ENCODE results near the gene KHK. TPM values are rescaled to one million over a fixed set of nuclear protein-coding genes. Genes with fewer than 3 reads are reported as not detected.

KHK gene
- total RNA-seq, 2 experiments from 2014 or later, result 6.7 to 9.5 TPM

DNA sequence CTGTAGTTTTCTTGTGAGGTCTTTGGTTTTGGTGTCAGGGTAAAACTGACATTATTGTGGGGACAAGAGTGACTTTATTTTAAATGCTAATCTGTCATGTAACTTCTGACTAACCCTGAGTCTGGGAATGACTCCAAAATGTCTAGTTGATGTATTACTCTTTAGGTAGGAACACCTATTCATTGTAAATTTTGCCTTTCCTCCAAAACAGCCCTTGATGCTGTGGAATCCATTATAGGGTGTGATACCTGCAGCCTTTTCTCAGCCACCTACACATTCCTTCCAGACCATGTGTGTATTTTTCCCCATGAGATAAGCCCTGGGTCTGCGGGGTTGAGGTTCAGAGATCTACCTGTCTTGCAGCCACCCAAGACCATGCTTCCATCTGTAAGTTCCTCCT is 56.7 kb downstream of the KHK start:
- Mint-ChIP-seq H3K36me3 (ENCODE audit: low read depth) (no peaks in the 10 kb centered on the region), H3K27me3 (peaks cover 7% of the 10 kb centered on the region), H3K4me3 (no peak overlapping the region), H3K27ac (no peak overlapping the region), H3K9me3 (peaks cover 5% of the 10 kb centered on the region), H3K4me1 (ENCODE audit: low read depth) (no peaks in the 10 kb centered on the region)
- no peak for DNase-seq
- ChIA-PET CTCF (no interaction called here), POLR2A (interaction anchor here (0.5 to 0.8 kb wide), 2 partner anchors 25 to 434 kb away, joined by 3 read pairs; partner anchors contain the start of gene CGREF1)
- no peak for ATAC-seq
- TF ChIP-seq CTCF (IDR thresholded peaks at IDR 0.05), result no peak
- intact Hi-C loops (cut with micrococcal nuclease), result no loop called here

DNA sequence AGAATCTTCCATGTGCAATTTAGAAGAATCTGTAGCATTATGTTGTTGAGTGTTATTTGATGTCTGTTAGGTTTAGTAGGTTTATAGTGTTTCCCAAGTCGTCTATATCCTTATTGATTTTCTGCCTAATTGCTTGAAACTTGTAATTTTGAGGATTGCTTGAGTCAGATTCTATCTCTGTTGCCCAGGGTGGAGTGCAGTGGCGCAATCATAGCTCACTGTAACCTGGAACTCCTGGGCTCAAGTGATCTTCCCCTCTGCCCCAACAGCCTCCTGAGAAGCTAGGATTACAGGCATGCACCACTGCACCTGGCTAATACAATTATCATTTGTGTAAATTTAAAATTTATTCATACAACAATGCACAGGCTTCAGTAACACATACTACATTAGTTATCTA is 59.1 kb downstream of the KHK start:
- CTCF ChIA-PET, result no interaction called here
- no peak for TF ChIP-seq CTCF (IDR thresholded peaks at IDR 0.05)
- Mint-ChIP-seq H3K27ac (no peak overlapping the region), H3K4me3 (no peak overlapping the region), H3K4me1 (ENCODE audit: low read depth) (no peaks in the 10 kb centered on the region), H3K36me3 (ENCODE audit: low read depth) (no peaks in the 10 kb centered on the region), H3K27me3 (peaks cover 7% of the 10 kb centered on the region), H3K9me3 (peaks cover 5% of the 10 kb centered on the region)
- ATAC-seq (no peak), DNase-seq (no peak)
- intact Hi-C loops (cut with micrococcal nuclease), result no loop called here
- POLR2A ChIA-PET, result interaction anchor here (0.8 kb wide), 1 partner anchor 85 kb away, joined by 3 read pairs; no protein-coding TSS in a partner anchor

DNA sequence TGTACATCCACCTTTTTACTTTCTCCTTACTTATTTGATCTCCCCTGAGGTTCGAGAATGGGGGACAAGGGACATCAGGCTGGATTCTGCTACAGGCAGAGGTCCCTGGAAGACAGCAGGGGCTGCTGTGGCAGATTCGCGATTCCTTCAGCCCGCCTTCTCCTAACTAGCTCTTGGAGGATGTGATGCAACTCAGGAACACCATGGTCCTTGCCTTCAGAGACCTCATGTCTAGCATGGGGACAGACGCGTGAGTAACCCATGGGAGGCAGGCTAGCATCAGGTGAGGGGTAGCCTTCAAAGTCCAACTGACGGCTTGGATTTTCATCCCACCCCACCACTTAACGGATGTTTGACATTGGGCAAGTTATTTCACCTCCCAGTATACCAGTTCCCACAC is 61.4 kb downstream of the KHK start:
- H3K4me3 Mint-ChIP-seq, result no peak overlapping the region
- H3K4me1 Mint-ChIP-seq (ENCODE audit: low read depth), result no peaks in the 10 kb centered on the region
- intact Hi-C loops (cut with micrococcal nuclease), result no loop called here
- H3K9me3 Mint-ChIP-seq, result peaks cover 5% of the 10 kb centered on the region
- TF ChIP-seq CTCF (IDR thresholded peaks at IDR 0.05), result no peak
- ChIA-PET CTCF (interaction anchor here (1.3 kb wide), 1 partner anchor 14 kb away, joined by 3 read pairs; the partner anchor contains the start of gene PREB), POLR2A (interaction anchor here (1.4 kb wide), 1 partner anchor 14 kb away, joined by 3 read pairs; the partner anchor contains the start of gene PREB)
- no peak for ATAC-seq
- no peak overlapping the region for H3K27ac Mint-ChIP-seq
- no peak for DNase-seq
- peaks cover 3% of the 10 kb centered on the region for H3K27me3 Mint-ChIP-seq
- no peaks in the 10 kb centered on the region for H3K36me3 Mint-ChIP-seq (ENCODE audit: low read depth)

DNA sequence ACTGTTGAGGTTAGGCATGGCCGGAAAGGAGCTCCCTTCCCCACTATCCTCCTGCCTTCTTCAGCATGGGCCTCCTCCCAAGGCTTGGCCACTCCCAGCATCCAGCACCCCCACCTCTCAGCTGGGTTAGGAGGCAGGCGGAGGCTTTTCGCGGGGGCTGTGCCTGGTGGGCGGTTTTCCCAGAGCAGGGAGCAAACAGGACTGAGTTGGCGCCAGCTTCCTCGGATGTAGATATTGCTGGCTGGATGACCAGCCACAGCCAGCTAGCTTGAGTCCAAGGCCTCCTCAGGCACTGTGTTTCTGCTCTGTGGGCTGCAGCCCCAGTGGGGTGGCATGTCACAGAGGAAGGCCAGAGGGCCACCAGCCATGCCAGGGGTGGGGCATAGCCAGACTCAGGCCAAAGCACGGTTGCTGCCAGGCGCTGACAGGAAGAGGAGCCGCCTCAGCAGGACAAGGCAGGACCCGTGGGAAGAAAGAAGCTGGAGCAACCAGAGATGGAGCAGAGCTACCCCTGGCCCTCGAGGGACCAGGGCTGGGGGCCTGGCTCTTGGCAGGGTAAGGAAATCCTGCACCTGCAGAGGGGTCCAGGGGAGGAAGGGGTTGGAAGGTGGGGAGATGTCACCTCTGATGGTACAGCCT is 62.3 kb downstream of the KHK start, which contains the start of gene TCF23:
TCF23 (plus strand) TSS at position 204 of the 639 bp plus-strand sequence; CDS start at position 334, 130 bp downstream.
- POLR2A ChIA-PET, result interaction anchor here (1.2 to 1.4 kb wide), 2 partner anchors 15 to 64 kb away, joined by 3 read pairs; partner anchors contain the start of gene PREB
- CTCF ChIA-PET, result interaction anchor here (1.3 kb wide), 1 partner anchor 15 kb away, joined by 3 read pairs; the partner anchor contains the start of gene PREB
- Mint-ChIP-seq H3K36me3 (ENCODE audit: low read depth) (no peaks in the 10 kb centered on the region), H3K9me3 (no peaks in the 10 kb centered on the region), H3K4me3 (no peak within 1 kb of the TSS), H3K4me1 (ENCODE audit: low read depth) (no peaks in the 10 kb centered on the region), H3K27me3 (no peaks in the 10 kb centered on the region), H3K27ac (no peak within 1 kb of the TSS)
- DNase-seq, result no peak
- no peak for ATAC-seq
- intact Hi-C loops (cut with micrococcal nuclease), result no loop called here
- no peak for TF ChIP-seq CTCF (IDR thresholded peaks at IDR 0.05)

Measured in activated CD8-positive, alpha-beta T cell treated with anti-CD3 and anti-CD28 coated beads for 36 hours (primary cell).